ENCODE results near the gene SNTG2. TPM values are rescaled to one million over a fixed set of nuclear protein-coding genes. Genes with fewer than 3 reads are reported as not detected.

The SNTG2 gene
- total RNA-seq, 2 donors from 2014 or later, result 2.5 to 3.8 TPM

DNA sequence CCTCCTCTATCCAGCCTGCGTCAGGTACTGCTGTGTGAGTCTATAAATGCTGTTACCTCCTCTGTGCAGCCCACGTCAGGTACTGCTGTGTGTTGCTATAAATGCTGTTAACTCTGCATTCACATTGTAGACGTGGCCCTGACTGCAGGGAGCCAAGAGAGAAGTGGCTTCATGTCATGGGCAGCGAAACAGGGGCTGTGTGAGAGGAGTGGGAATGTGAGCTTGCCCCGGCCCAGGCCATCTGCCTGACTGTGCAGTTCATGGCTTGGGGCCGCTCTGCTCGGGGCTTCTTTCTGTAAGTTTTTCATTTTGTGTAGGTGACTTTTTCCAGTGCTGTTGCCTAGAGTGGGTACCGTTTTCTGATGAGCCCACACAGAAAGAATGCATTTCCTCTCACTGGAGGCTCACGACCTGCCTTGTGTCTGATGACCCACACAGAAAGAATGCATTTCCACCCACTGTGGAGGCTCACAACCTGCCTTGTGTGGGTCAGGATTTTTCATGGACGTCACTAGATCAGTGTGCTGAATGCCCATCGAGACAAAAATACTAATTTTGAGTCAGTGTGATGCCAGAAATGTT lies 104.5 kb downstream of the SNTG2 start:
- H3K4me3 Mint-ChIP-seq, result no peak overlapping the region
- DNase-seq (no peak), ATAC-seq (replicated peaks in 1 of 2) (no peak)
- H3K27me3 Mint-ChIP-seq (ENCODE audit: low read depth), result peaks cover 2% of the 10 kb centered on the region
- no peak overlapping the region for H3K27ac Mint-ChIP-seq
- H3K36me3 Mint-ChIP-seq (ENCODE audit: insufficient read depth in 2 of 2), result peaks cover 2 to 3% of the 10 kb centered on the region in 2 donors
- no peaks in the 10 kb centered on the region for H3K4me1 Mint-ChIP-seq (ENCODE audit: low read depth)
- H3K9me3 Mint-ChIP-seq, result no peaks in the 10 kb centered on the region

DNA sequence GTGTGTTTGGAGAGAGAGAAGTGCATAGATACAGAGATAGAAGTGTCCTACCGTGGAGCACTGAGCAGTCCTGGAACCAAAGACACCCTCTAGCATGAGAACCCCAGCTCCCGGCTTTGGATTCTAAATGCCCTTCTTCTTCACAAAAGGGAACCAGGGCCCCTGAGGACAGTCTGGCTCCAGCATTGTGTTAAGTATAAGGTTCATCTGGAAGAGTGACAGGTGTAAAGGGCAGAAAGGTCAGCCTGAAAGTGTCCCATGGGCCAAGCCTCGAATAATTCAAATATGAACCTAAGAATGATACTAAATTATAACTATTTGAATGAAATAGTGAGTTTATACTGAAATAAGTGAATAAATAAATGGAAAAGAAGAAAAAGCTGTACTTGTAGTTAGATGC lies 109.7 kb downstream of the SNTG2 start:
- Mint-ChIP-seq H3K4me1 (ENCODE audit: low read depth) (no peaks in the 10 kb centered on the region), H3K27ac (no peak overlapping the region), H3K36me3 (ENCODE audit: insufficient read depth in 2 of 2) (peaks cover 2 to 3% of the 10 kb centered on the region in 2 donors), H3K4me3 (no peak overlapping the region), H3K27me3 (ENCODE audit: low read depth) (no peaks in the 10 kb centered on the region), H3K9me3 (no peaks in the 10 kb centered on the region)
- DNase-seq (no peak), ATAC-seq (replicated peaks in 1 of 2) (no peak)

DNA sequence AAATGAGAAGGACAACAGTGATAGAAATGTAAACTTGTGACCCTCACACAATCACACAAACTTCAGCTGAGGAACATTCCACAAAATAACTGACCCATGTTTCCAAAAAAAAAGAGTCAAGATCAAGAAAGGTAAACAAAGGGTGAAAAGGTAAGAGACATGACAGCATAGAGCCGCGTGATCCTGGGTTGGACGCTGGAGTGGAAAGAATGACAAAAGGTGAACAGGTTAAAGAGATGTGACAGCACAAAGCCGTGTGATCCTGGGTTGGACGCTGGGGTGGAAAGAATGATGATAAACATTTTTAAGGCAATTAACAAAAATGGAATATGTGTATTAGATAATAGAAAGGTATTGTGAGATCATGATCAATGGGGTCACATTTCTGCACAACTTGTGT lies 110.3 kb downstream of the SNTG2 start:
- H3K4me3 Mint-ChIP-seq, result no peak overlapping the region
- no peak overlapping the region for H3K27ac Mint-ChIP-seq
- DNase-seq (no peak), ATAC-seq (replicated peaks in 1 of 2) (no peak)
- H3K4me1 Mint-ChIP-seq (ENCODE audit: low read depth), result no peaks in the 10 kb centered on the region
- no peaks in the 10 kb centered on the region for H3K9me3 Mint-ChIP-seq
- H3K36me3 Mint-ChIP-seq (ENCODE audit: insufficient read depth in 2 of 2), result no peaks in the 10 kb centered on the region
- H3K27me3 Mint-ChIP-seq (ENCODE audit: low read depth), result no peaks in the 10 kb centered on the region

DNA sequence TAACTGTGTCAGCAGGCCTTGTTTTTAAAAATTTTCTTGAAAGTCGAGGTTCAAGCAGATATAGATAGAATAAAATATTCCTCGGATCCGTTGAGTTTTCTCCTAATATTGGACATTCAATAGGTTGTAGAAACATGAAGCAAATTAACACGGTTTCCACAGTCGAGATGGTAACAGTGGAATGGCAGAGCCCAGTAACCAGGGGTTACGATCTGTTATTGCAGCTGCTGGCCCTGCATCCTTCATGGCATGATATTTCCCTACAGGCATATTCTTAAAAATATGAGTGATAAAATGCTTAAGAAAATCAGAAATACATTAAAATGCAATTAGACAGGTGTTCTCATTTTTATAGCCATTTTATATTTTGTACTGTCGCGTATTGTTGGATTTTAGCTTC lies 117.6 kb downstream of the SNTG2 start:
- H3K9me3 Mint-ChIP-seq, result peaks cover 0 to 3% of the 10 kb centered on the region in 2 donors
- H3K27me3 Mint-ChIP-seq (ENCODE audit: low read depth), result no peaks in the 10 kb centered on the region
- DNase-seq (no peak), ATAC-seq (replicated peaks in 1 of 2) (no peak)
- H3K4me1 Mint-ChIP-seq (ENCODE audit: low read depth), result no peaks in the 10 kb centered on the region
- no peaks in the 10 kb centered on the region for H3K36me3 Mint-ChIP-seq (ENCODE audit: insufficient read depth in 2 of 2)
- no peak overlapping the region for H3K4me3 Mint-ChIP-seq
- no peak overlapping the region for H3K27ac Mint-ChIP-seq

DNA sequence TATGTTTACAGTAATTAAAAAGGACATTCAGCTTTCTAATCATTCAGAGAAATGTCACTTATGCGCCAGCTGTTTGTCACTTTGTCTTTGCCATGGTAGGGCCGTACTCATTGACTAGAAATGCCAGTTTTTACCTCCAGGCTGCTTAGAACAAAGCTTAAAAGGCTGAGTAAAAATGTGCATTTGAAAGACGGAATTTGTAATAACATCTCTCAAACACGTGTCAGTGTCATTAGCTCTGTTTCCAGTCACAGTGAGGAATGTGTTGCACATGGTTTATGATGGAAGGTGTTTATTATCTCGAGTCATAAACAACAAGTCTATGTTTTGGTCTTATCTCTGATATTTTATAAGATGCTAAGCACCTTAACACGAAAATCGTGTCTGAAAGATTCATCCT lies 118.2 kb downstream of the SNTG2 start:
- no peak overlapping the region for H3K4me3 Mint-ChIP-seq
- H3K4me1 Mint-ChIP-seq (ENCODE audit: low read depth), result no peaks in the 10 kb centered on the region
- H3K36me3 Mint-ChIP-seq (ENCODE audit: insufficient read depth in 2 of 2), result no peaks in the 10 kb centered on the region
- ATAC-seq (replicated peaks in 1 of 2) (no peak), DNase-seq (no peak)
- H3K9me3 Mint-ChIP-seq, result peaks cover 0 to 3% of the 10 kb centered on the region in 2 donors
- H3K27ac Mint-ChIP-seq, result no peak overlapping the region
- no peaks in the 10 kb centered on the region for H3K27me3 Mint-ChIP-seq (ENCODE audit: low read depth)

DNA sequence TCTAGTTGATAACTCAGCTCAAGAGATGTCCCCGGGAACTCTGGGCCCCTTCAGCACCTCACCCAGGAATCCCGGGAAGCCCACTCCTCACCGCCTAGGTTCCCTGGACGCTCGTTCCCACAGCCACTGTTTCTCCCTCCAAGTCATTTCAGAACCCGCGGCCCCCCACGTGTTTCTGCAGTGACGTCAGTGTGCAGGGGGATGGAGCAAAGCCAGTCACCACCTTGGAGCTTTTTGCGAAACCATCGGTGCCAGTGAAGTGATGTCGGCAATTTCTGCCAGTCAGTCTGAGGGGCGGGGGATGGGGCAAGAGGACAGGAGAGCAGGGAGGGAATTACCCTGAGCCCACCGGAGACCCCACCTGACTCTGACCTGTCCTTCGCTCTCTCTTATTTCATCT lies 119.2 kb downstream of the SNTG2 start:
- DNase-seq (no peak), ATAC-seq (replicated peaks in 1 of 2) (no peak)
- no peak overlapping the region for H3K4me3 Mint-ChIP-seq
- H3K4me1 Mint-ChIP-seq (ENCODE audit: low read depth), result no peaks in the 10 kb centered on the region
- no peaks in the 10 kb centered on the region for H3K27me3 Mint-ChIP-seq (ENCODE audit: low read depth)
- H3K36me3 Mint-ChIP-seq (ENCODE audit: insufficient read depth in 2 of 2), result no peaks in the 10 kb centered on the region
- H3K9me3 Mint-ChIP-seq, result peaks cover 0 to 3% of the 10 kb centered on the region in 2 donors
- no peak overlapping the region for H3K27ac Mint-ChIP-seq

DNA sequence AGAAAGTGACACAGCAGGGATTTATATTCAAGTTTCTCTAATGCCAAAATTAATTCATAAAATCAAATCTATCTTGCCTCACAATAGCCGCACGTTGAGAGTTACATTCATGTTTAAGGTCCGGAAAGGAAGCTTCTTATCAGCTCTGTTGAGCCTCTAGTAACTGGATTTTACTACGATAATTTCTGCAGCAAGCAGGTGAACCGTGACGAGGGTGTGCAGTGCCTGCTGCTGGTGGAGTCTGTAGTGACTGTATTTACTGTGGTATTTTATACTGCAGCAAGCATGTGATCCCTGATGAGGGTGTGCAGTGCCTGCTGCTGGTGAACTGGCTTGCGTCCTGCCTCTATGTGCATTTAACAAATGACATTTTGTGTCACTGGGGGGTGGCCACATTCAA lies 120.0 kb downstream of the SNTG2 start:
- Mint-ChIP-seq H3K9me3 (peaks cover 0 to 3% of the 10 kb centered on the region in 2 donors), H3K4me3 (no peak overlapping the region), H3K4me1 (ENCODE audit: low read depth) (no peaks in the 10 kb centered on the region), H3K36me3 (ENCODE audit: insufficient read depth in 2 of 2) (no peaks in the 10 kb centered on the region), H3K27ac (no peak overlapping the region), H3K27me3 (ENCODE audit: low read depth) (no peaks in the 10 kb centered on the region)
- DNase-seq (no peak), ATAC-seq (replicated peaks in 1 of 2) (no peak)

DNA sequence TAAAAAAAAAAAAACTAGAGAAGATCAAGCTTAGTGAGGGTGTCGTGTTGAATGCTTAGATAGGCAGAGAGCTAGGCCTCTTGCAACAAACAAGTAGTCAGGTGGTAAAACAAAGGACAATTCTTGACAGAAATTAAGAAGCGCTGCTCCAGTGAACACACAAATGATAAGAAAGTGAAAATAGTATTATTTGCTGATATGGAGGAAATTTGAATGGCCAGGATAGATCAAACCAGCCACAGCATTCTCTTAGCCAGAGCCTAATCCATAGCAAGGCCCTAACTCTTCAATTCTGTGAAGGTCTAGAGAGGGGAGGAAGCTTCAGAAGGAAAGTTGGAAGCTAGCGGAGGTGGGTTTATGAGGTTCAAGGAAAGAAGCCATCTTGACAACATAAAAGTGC lies 121.0 kb downstream of the SNTG2 start:
- DNase-seq (no peak), ATAC-seq (replicated peaks in 1 of 2) (no peak)
- Mint-ChIP-seq H3K9me3 (peaks cover 0 to 3% of the 10 kb centered on the region in 2 donors), H3K4me1 (ENCODE audit: low read depth) (no peaks in the 10 kb centered on the region), H3K27ac (no peak overlapping the region), H3K27me3 (ENCODE audit: low read depth) (no peaks in the 10 kb centered on the region), H3K36me3 (ENCODE audit: insufficient read depth in 2 of 2) (no peaks in the 10 kb centered on the region), H3K4me3 (no peak overlapping the region)

DNA sequence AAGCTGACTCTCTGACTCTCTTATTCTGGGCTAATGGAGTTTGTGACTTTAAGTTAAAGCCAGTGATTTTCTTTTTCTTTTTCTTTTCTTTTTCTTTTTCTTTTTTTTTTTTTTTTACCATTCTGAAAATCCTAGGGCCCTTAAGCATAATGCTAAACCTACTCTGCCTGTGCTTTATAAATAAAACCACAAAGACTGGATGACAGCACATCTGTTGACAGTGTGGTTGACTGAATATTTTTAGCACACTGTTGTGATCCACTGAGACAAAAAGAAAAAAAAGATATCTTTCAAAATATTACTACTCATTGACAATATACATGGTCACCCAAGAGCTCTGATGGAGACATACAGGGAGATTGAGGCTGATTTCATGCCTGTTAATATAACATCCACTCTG lies 121.6 kb downstream of the SNTG2 start:
- ATAC-seq (replicated peaks in 1 of 2), result no peak
- Mint-ChIP-seq H3K36me3 (ENCODE audit: insufficient read depth in 2 of 2) (no peaks in the 10 kb centered on the region), H3K27me3 (ENCODE audit: low read depth) (no peaks in the 10 kb centered on the region), H3K9me3 (peaks cover 0 to 3% of the 10 kb centered on the region in 2 donors), H3K27ac (no peak overlapping the region), H3K4me1 (ENCODE audit: low read depth) (no peaks in the 10 kb centered on the region), H3K4me3 (no peak overlapping the region)
- no peak for DNase-seq

DNA sequence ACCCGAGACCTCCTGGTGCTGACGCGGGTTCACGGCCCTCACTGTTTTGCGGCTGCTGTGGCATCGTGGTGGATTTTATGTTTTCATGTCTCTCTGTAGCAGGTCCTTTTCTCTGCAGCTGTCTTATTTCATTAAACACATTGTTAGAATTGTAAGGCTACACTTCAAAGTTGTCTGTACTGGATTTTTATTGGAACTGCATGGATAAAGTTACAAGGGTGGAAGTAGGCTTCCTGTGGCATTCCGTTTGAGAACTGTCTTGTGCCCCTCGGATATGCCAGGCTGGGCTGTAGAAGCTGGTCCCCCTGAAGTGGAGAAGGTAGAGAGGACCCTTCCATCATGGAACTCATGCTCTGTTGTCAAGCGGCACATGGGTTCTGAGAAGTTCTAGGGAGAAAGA lies 127.3 kb downstream of the SNTG2 start:
- Mint-ChIP-seq H3K27me3 (ENCODE audit: low read depth) (no peaks in the 10 kb centered on the region), H3K4me1 (ENCODE audit: low read depth) (no peaks in the 10 kb centered on the region), H3K36me3 (ENCODE audit: insufficient read depth in 2 of 2) (no peaks in the 10 kb centered on the region), H3K27ac (no peak overlapping the region), H3K9me3 (no peaks in the 10 kb centered on the region), H3K4me3 (no peak overlapping the region)
- DNase-seq (no peak), ATAC-seq (replicated peaks in 1 of 2) (no peak)

DNA sequence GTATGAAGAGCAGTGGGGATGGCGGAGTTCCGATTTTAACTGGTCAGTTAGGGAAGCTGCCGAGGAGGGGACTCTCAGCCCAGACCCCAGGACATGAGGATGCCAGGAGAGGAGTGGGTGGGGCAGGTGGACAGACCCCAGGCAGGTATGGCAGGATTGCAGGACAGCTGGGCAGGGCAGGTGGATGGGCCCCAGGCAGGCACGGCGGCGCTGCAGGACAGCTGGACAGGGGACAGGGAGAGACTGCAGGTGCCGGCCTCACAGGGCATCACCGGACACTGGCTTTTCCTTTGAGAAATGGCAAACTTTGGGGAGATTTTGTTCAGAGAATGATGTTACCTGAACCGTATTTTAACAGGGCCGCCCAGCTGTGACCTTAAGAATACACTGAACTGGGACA lies 127.7 kb downstream of the SNTG2 start:
- no peak for ATAC-seq (replicated peaks in 1 of 2)
- H3K4me1 Mint-ChIP-seq (ENCODE audit: low read depth), result no peaks in the 10 kb centered on the region
- no peaks in the 10 kb centered on the region for H3K9me3 Mint-ChIP-seq
- no peaks in the 10 kb centered on the region for H3K36me3 Mint-ChIP-seq (ENCODE audit: insufficient read depth in 2 of 2)
- H3K27ac Mint-ChIP-seq, result no peak overlapping the region
- DNase-seq, result no peak
- no peaks in the 10 kb centered on the region for H3K27me3 Mint-ChIP-seq (ENCODE audit: low read depth)
- no peak overlapping the region for H3K4me3 Mint-ChIP-seq

DNA sequence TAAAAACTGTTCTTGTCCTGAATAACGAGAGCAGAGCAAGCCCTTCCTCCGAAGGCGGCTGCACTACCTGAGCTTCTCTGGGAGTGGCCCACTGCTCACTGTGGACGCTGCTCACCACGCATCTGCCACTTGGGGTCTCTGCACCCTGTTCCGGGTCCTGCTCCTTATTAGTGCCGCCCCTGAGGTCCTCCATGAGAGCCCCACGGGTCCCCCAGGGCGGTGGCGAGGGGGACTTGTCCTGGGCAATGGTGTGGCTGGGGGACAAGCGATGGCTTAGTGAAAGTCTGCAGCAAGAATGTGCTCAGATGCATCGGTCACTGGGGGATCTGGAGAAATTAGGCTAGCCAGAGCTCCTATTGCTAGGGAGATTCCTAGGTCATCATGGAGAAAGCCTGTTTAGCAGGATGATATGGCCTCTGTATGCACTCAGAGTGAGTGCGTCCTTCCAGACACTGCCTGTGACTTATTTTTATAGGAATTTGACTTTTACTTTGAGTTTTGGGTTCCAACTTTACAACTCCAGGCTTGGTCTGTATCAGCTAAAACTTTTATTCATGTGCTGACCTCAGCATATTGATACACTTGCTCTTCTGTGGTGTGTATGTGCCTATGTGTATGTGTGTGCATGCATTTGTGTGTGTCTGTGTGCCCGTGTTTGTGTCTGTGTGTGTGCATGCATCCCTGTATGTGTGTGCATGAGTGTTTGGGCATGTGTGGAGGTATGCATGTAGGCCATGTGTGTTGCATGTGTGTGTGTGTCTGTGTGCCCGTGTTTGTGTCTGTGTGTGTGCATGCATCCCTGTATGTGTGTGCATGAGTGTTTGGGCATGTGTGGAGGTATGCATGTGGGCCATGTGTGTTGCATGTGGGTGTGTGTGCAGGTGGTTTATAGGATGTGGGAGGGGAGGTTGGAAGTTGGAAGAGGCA lies 129.5 kb downstream of the SNTG2 start:
- no peaks in the 10 kb centered on the region for H3K36me3 Mint-ChIP-seq (ENCODE audit: insufficient read depth in 2 of 2)
- no peaks in the 10 kb centered on the region for H3K9me3 Mint-ChIP-seq
- DNase-seq (no peak), ATAC-seq (replicated peaks in 1 of 2) (no peak)
- no peaks in the 10 kb centered on the region for H3K27me3 Mint-ChIP-seq (ENCODE audit: low read depth)
- H3K27ac Mint-ChIP-seq, result no peak overlapping the region
- no peaks in the 10 kb centered on the region for H3K4me1 Mint-ChIP-seq (ENCODE audit: low read depth)
- no peak overlapping the region for H3K4me3 Mint-ChIP-seq

DNA sequence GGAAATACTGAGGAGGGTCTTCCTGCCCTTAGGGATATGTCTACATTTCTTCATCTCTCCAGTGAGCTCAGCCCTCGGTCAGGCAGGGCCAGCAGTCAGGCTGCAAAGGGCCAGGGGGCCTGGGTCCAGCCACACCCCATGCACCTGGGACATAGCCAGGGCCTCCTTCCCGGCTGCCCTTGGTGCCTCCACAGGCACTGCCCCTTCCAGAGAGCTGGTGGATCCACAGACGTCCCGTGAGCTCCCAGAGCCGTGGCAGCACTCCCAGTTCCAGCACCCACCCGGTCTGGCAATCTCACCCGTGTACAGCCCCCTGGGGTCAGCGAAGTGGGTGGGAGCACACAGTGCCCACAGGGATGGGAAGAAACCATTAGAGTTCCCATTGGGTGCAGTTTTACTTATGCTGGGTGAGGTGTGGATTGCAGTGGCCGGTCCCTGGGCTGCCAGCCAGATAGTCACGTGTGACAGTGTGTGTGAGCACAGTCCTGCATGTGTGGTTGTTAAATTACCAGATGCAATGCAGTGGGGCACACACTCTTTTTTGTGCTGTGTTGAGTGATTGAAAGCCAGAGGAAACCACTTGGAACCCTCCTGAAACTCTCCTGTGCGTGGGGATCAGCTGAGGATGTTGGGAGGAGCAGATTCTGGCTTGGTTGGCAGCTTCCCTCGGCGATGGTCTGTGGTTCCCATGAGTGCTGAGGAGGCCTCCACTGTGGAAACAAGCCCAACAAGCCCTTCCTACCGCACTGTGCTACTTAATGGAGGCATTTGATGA lies 131.0 kb downstream of the SNTG2 start:
- H3K27ac Mint-ChIP-seq, result no peak overlapping the region

More for the DNA sequence above, 131.0 kb downstream of the SNTG2 start:
- H3K4me1 Mint-ChIP-seq (ENCODE audit: low read depth), result no peaks in the 10 kb centered on the region
- no peak overlapping the region for H3K4me3 Mint-ChIP-seq
- no peak for DNase-seq
- H3K36me3 Mint-ChIP-seq (ENCODE audit: insufficient read depth in 2 of 2), result no peaks in the 10 kb centered on the region
- no peaks in the 10 kb centered on the region for H3K9me3 Mint-ChIP-seq
- no peak for ATAC-seq (replicated peaks in 1 of 2)
- H3K27me3 Mint-ChIP-seq (ENCODE audit: low read depth), result no peaks in the 10 kb centered on the region

Data from activated T-cell treated with anti-CD3 and anti-CD28 coated beads, Interleukin-2, amount 50 U/mL, for 72 hours (primary cell).